Measurements from ENCODE around the gene QSOX2. TPM values are rescaled to one million over a fixed set of nuclear protein-coding genes. Genes with fewer than 3 reads are reported as not detected.

QSOX2 gene
- total RNA-seq, 4 donors from 2014 or later, result 5.1 to 23.9 (median 7.4) TPM

DNA sequence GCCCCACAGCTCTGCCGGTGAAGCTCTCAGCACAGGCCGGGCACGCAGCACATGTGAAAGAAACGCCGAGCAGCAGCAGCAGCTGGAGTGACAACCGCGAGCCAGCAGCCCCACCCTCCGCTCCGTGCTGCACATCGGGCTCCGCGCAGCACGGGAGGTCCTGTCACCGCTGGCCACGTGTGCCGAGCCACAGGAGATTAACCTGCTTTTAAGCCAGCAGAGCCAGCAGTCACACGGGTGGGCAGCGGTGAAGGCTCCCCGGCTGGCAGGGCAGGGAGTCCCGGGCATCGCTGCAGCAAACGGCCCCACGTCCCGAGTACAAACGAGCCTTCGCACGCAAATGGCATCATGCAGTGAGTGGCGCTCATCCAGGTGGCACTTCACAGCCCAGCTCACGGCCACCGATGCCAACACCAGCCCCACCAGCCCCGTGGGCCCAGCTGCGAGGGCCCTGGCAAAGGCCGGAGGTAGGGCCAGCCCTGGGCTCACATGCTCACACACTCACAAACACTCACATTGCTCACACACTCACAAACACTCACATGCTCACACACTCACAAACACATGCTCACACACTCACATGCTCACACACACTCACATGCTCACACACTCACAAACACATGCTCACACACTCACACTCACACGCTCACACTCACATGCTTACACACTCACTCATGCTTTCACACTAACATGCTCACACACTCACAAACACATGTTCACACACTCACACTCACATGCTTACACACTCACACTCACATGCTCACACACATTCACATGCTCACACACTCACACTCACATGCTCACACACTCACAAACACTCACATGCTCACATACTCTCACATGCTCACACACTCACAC lies 47.2 kb upstream of the QSOX2 start:
- Histone ChIP-seq H3K27ac (no peak overlapping the region), H3K9me3 (no peaks in the 10 kb centered on the region), H3K4me1 (peaks cover 0 to 13% (median 0%) of the 10 kb centered on the region in 4 donors), H3K36me3 (no peaks in the 10 kb centered on the region), H3K4me3 (no peak overlapping the region), H3K27me3 (no peaks in the 10 kb centered on the region)
- no peak for DNase-seq
- no peak for TF ChIP-seq POLR2A (IDR thresholded peaks at IDR 0.05)
- TF ChIP-seq, protein P1, sequence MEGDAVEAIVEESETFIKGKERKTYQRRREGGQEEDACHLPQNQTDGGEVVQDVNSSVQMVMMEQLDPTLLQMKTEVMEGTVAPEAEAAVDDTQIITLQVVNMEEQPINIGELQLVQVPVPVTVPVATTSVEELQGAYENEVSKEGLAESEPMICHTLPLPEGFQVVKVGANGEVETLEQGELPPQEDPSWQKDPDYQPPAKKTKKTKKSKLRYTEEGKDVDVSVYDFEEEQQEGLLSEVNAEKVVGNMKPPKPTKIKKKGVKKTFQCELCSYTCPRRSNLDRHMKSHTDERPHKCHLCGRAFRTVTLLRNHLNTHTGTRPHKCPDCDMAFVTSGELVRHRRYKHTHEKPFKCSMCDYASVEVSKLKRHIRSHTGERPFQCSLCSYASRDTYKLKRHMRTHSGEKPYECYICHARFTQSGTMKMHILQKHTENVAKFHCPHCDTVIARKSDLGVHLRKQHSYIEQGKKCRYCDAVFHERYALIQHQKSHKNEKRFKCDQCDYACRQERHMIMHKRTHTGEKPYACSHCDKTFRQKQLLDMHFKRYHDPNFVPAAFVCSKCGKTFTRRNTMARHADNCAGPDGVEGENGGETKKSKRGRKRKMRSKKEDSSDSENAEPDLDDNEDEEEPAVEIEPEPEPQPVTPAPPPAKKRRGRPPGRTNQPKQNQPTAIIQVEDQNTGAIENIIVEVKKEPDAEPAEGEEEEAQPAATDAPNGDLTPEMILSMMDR (IDR thresholded peaks at IDR 0.05), result no peak

DNA sequence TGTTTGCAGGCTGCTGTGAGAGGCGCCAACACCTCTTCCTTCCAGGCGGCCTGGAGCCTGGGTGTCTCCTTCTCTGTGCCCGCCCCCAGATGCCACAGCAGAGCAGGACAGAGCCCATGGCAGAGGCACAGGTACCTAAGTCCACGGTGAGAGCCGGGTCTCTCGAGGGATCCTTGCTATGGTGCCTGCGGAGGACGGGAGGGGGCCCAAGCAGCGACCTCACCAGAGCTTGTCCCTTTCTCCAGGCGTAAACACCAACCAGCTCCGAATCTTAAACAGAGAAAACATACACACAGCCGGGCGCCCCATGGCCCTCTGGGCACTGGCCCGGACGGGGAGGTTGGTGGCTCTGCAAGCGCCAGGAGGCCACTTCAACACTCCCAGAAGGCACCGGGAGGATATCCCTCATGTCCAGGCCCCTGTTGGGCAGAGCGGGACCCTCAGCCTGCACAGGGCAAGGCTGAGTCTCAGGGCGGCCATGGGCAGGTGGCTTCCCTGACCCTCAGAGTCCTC lies 46.5 kb upstream of the QSOX2 start:
- Histone ChIP-seq H3K9me3 (no peaks in the 10 kb centered on the region), H3K27me3 (no peaks in the 10 kb centered on the region), H3K4me1 (peaks cover 0 to 12% (median 0%) of the 10 kb centered on the region in 4 donors), H3K27ac (no peak overlapping the region), H3K4me3 (no peak overlapping the region), H3K36me3 (no peaks in the 10 kb centered on the region)
- TF ChIP-seq, protein P1 (IDR thresholded peaks at IDR 0.05), result no peak
- TF ChIP-seq POLR2A (IDR thresholded peaks at IDR 0.05), result no peak
- DNase-seq, result no peak

DNA sequence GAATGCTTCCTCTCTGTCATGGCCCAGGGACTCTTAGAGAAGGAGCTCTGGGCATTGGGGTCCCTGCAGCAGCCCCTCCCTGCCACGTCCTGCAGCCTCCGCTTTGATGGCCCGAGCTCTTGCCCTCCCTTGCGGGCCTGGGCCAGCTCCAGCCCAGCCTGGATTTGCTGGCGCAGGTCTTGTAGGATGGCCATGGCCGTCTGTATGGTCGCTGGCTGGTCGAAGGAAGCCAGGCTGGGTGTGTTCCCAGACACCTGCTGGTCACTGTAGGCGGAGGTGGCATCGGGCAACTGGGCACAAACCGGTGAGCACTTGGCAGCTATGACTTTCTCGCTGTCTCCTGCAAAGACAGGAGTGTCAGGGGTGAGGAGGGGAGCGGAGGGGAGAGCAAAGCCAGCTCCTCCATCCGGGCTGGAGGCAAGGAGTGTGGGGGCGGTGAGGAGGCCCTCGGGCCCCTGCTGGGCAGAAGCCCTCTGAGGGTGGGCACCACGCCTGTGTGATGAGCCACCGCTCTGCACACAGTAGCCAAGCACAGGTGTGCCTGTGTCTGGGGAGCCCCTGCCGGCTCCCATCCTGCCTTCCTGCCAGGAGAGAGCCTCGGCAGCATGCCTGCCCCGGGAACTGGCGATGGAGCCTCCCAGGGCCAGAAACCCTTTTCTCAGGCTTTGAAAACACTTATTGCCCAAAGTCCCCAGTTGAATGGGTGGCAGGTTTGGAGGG lies 45.9 kb upstream of the QSOX2 start:
- H3K27ac ChIP-seq, result no peak overlapping the region
- H3K4me3 ChIP-seq, result no peak overlapping the region
- no peaks in the 10 kb centered on the region for H3K9me3 ChIP-seq
- no peaks in the 10 kb centered on the region for H3K27me3 ChIP-seq
- H3K36me3 ChIP-seq, result no peaks in the 10 kb centered on the region
- TF ChIP-seq, protein P1 (IDR thresholded peaks at IDR 0.05), result no peak
- TF ChIP-seq POLR2A (IDR thresholded peaks at IDR 0.05), result no peak
- no peak for DNase-seq
- H3K4me1 ChIP-seq, result peaks cover 0 to 6% (median 0%) of the 10 kb centered on the region in 4 donors

DNA sequence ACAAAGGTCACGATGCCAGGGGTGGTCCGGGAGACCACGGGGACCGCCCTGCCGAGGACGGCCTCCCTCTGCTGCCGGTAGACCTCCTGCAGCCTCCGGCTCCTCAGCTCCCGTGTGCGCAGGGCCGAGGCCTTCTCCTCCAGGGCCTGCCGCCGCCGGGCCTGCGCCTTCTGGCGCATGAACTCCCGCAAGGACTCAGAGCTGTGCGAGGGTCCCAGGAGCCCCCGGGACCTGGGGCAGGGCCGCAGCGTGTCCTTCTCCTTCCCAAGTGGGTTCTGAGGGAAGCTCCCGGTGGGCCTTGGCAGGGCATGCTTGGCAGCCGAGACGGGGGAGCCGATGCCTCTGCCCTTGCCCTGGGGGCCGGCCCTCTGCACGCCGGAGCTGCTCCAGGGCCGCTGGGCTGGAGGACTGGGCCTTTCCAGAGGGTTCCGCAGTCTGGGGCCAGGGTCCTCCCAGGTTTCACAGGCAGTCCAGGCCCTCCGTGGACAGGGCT lies 44.9 kb upstream of the QSOX2 start:
- Histone ChIP-seq H3K27me3 (no peaks in the 10 kb centered on the region), H3K36me3 (no peaks in the 10 kb centered on the region)
- TF ChIP-seq, protein P1 (IDR thresholded peaks at IDR 0.05), result no peak
- TF ChIP-seq POLR2A (IDR thresholded peaks at IDR 0.05), result no peak

DNA sequence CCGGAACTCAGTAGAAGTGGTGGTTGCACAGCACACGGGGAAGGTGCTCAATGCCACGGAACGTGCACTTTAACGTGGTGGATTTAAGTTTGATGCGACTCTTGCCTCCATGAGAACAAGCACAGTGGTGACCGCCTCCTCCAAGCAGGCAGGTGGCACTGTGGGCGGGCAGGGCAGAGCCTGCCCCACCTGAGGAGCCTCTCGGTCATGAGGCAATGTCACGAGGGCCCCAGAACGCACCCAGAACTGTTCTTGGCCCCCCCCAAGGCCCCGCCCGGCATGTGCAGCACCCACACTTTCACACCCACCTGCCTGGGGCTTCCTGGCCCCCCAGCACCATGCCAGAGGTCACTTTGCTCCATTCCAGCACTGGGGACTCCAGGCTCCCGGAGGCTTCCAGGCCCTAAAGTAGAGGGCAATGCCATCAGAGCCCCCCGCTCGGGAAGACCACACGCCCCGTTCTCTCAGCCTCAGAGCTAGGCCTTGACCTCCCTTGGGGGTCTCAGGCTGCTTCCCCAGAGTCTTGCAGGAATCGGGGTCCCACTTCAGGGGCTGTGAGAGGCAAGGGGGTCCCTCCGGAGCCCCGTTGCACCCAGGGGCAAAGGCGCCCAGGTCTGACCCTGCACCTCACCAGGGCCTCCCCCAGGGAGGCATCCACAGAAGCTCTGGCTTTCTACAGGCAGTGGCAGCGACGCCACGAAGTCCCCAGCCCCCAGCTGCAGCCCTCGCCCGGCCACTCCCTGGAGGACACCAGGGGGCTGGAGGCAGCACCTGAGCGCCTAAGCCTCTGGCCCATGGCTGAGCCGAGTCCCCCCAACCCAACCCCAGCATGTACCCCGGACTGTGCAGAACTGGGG lies 44.3 kb upstream of the QSOX2 start:
- TF ChIP-seq POLR2A (IDR thresholded peaks at IDR 0.05), result no peak
- TF ChIP-seq, protein P1 (IDR thresholded peaks at IDR 0.05), result no peak
- H3K4me1 ChIP-seq, result no peaks in the 10 kb centered on the region
- H3K4me3 ChIP-seq, result no peak overlapping the region
- H3K27me3 ChIP-seq, result no peaks in the 10 kb centered on the region
- H3K27ac ChIP-seq, result no peak overlapping the region
- no peaks in the 10 kb centered on the region for H3K9me3 ChIP-seq
- DNase-seq, result no peak
- no peaks in the 10 kb centered on the region for H3K36me3 ChIP-seq

More for the DNA sequence above, 44.9 kb upstream of the QSOX2 start:
- no peaks in the 10 kb centered on the region for H3K4me1 ChIP-seq
- H3K9me3 ChIP-seq, result no peaks in the 10 kb centered on the region
- no peak for DNase-seq
- H3K4me3 ChIP-seq, result no peak overlapping the region
- no peak overlapping the region for H3K27ac ChIP-seq

All from Peyer's patch (tissue), 4 donors.